Activated T-cell treated with anti-CD3 and anti-CD28 coated beads for 48 hours (primary cell): ENCODE results near the gene FAAP24.
"Not testable (repeated sequence)": the region's sequence is repeated elsewhere in the genome, so short reads cannot be mapped to it uniquely, and the experiment has no call there.

Experiments used
- DNase-seq: peaks from one replicate; pipeline ENCODE4 v3.0.0-alpha.2; 2020; ENCODE audit warnings: low read depth

Gene FAAP24

DNA sequence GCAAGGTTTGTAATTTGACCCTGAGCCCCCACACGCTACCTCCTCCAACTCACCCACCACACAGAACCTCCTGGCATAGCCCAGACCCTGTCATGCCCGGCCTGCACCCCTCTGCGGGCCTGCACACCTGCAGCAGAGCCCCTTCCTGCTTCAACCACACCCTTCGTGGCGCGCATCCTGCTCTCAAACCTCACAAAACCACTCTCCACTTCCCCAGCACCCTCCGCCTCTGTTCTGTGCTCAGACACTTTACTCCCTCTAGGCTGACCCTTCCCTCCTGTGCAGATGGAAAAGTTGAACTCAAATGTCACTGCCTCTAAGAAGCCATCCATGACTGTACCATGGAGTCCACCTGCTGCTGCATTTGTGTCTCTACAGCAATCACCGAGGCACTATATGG, 28.5 kb downstream of the FAAP24 start:
- no peak for DNase-seq

DNA sequence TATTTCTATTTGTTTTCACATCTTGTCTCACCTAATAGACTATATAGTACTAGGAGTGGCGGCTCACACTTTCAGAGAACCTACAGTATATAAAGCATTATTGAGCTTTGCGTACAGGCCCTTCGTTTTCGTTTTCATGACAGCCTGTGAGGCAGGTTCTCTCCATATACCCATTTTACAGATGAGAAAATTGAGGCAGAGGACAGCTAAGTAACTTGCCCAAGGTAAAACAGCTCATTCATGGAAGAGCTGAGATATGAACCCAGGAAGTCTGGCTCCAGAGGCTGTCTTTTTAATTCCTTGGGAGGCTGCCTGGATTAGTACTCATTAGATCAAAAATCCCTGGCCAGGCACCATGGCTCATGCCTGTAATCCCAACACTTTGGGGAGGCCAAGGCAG, 28.9 kb downstream of the FAAP24 start:
- no peak for DNase-seq

DNA sequence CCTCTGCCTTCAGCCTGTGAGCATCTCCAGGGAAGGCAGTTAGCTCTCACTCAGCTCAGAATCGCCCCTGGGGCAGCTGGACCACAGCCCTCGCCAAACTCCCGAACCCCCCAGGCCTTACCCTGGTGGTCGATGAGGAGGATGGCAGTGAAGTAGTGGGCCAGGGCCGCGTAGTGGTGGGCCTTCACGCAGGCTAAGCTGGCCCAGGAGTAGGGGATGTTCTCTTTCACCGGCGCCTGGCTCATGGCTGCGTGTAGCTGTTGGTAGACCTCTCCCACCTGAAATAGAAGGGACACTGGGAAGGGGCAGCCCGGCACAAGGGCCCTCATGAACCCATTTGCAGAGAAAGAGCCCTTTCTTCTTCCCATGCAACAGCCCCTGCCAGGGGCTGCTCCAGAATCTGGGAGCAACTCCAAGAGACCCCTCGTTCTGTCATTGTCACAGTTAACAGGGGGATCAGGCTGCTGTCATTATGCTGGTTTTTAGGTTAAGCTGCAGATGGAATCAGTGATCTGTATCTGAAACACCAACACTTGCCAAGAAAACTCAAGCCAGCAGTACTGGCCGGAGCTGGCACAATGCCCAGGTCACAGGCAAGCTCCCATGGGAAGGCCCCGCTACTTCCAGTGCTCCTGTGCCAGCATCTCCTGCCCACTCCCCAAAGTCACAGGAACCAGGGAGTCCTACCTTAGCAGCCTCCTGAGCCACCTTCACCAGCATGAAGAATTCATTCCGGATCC, 30.3 kb downstream of the FAAP24 start:
- not testable (repeated sequence) for DNase-seq

DNA sequence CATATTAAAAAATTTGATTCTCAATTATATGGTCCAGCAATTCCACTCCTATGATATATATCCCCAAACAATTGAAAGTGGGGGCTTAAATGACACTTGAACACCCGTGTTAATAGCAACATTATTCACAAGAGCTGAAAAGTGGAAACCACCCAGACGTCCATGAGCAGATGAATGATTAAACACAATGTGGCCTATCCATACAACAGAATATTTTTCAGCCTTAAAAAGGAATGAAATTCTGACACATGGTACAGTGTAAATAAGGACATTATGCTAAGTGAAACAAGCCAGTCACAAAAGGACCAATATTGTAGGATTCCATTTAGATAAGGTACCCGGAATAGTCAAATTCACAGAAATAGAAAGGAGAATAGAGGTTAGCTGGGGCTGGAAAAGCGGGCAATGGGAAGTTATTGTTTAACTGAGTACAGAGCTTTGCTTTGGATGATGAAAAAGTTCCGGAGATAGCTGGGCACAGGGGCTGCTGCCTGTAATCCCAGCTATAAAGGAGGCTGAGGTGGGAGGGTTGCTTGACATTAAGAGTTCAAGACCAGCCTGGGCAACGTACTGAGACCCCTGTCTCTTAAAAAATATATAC, 31.5 kb downstream of the FAAP24 start:
- DNase-seq, result not testable (repeated sequence)

DNA sequence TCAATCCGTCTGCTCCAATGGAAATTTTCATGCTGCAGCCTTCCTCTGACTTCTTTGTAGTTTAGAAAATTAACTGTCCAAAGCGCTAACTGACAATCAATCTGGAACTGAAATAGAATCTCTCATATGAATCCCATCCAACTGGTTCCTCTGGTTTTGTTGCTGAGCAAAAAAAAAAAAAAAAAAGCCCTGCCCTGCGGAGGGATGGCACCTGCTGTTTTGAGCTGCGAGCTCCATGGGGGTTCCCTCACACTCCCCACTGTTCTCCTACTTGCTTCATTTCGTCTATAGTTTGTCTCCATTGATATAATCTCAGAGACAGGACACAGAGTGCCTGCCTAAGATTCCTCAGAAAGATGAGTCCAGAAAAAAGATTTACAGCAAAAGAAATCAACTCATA, 33.4 kb downstream of the FAAP24 start:
- DNase-seq, result no peak

DNA sequence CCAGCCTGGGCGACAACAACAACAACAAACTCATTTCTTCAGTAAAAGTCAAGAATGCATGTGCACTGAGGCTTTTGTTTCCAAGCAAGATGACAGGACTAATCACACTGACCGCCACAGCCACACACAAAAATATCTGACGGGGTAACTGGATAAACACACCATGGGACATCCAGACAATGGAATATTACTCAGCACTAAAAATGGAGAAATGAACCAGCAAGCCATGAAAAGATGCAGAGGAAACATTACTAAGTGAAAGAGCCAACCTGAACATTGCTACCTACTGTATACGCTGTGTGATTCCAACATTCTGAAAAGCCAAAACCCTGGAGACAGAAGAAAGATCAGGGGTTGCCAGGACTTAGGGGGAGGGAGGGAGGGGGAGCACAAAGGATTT, 36.7 kb downstream of the FAAP24 start:
- no peak for DNase-seq

DNA sequence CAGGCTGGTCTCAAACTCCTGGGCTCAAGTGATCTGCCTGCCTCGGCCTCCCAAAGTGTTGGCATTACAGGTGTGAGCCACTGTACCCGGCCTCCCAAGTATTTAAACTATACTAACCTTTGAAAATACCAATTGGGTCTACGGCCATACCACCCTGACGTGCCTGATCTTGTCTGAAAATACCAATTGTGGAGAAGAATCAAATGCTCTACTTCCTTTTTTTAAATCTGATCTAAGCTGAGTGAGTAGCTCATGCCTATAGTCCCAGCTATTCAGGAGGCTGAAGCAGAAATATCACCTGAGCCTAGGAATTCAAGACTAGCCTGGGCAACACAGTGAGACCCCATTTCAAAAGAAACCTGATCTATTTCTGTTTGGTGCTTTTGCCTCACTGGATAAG, 38.8 kb downstream of the FAAP24 start:
- DNase-seq, result not testable (repeated sequence)

DNA sequence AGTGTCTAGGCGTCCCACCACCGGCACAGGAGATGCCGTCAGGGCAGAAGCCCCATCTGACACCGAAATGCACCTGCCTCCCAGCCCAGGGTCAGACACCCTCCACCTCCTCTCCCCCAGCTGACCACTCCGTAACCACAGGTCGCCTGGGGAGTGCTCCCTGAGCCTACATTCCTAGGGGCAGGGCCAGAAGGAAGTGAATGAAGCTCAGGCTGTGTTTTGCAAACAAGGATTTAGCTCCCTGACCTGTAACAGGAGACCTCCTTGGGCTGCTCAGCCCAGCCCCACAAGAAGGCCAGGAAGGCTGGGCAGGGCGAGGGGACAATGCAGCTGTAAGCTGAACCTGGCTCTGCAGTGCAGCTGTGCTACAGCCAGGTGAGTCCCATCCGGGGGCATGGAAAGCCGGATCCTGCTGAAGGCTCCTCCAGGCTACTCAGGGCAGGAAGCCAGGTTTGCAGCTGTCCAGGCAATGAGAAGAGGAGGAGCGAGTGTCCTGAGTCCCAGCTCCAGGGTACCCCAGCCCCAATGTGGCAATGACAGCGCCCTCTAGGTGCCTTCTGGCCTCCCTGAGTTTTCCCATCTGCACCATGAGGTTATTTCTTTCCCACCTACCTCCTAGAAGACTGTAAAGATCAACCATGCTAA, 50.6 kb downstream of the FAAP24 start:
- DNase-seq, result no peak

DNA sequence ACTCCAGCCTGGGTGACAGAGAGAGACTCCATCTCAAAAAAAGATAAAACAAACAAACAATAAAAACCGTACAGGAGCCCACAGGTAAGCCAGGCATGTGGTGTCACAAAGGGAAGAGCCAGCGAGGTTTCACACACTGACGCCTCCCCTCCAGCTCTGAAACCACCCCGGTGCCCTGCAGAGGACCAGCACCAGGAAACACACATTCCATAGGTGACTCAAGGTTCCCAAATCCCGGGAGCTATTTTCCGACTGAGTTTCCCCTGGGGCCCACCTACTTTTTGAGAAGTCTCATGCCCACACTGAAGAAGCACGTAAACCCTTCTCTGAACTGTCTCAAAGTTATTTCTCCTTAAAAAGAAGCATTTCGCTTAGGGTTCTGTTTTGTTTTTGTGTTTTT, 52.4 kb downstream of the FAAP24 start:
- DNase-seq, result no peak

DNA sequence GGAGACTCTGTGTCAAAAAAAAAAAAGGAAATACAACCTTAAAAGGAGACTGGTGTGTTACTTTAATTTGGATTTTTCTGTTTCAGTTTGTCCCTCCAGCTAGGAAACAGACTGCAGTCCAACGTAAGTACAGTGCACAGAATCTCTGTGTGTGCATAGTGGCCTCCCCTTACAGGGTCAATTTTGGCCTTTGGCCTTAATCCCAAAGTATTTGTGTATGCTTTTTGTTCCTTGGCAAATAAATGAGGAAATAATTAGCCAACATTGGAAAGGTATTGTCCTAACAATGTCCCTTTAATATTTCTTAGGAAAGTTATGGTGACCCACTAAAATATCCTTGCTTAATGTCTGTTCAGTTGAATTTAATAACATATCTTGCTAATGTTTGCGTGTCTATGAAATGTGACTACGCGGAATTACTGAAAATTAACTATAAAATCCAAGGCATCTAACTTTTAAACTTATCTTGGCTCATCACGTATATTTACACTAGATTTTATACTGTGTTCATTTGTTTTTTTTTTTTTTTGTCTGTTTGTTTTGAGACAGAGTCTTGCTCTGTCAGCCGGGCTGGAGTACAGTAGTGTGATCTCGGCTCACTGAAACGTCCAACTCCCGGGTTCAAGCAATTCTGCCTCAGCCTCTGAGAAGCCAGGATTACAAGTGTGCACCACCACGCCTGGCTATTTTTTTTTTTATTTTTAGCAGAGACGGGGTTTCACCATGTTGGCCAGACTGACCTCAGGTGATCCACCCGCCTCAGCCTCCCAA, 53.6 kb downstream of the FAAP24 start:
- not testable (repeated sequence) for DNase-seq

DNA sequence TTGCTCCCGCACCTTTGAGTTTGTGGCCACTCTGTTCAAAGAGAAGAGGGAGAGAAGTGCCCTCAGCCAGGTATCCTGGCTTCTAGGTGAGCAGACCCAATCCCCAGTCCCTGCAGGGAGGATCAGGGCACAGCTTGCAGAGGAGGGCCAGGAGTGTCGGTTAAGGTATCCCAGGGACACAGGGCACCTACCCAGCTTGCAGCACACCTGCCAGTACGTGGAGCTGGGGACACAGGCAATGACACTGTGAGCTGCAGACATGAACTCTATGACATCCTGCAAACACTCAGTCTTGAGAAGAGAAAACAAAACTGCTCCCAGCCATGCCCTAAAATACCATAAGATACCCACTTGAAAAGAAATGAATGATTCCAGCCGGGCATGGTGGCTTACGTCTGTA, 54.6 kb downstream of the FAAP24 start:
- not testable (repeated sequence) for DNase-seq
